Breast epithelium (tissue), 3 donors: ENCODE data around the gene NDUFS8.

Experiments used
- POLR2A ChIP-seq: fragments of 450-650 bp; IDR thresholded peaks from one replicate; pipeline ENCODE4 v1.6.1; 2016; ENCODE audit warnings: antibody characterized with exemption, mild to moderate bottlenecking, moderate library complexity
- TF ChIP-seq, protein P1 (sequence below), 3 donors: fragments of 450-650 bp; IDR thresholded peaks; one replicate each; pipeline ENCODE4 v1.5.1; 2016 to 2017; ENCODE audit warnings: antibody characterized with exemption in 3 of 3, mild to moderate bottlenecking in 3 of 3, moderate library complexity in 3 of 3

DNA sequence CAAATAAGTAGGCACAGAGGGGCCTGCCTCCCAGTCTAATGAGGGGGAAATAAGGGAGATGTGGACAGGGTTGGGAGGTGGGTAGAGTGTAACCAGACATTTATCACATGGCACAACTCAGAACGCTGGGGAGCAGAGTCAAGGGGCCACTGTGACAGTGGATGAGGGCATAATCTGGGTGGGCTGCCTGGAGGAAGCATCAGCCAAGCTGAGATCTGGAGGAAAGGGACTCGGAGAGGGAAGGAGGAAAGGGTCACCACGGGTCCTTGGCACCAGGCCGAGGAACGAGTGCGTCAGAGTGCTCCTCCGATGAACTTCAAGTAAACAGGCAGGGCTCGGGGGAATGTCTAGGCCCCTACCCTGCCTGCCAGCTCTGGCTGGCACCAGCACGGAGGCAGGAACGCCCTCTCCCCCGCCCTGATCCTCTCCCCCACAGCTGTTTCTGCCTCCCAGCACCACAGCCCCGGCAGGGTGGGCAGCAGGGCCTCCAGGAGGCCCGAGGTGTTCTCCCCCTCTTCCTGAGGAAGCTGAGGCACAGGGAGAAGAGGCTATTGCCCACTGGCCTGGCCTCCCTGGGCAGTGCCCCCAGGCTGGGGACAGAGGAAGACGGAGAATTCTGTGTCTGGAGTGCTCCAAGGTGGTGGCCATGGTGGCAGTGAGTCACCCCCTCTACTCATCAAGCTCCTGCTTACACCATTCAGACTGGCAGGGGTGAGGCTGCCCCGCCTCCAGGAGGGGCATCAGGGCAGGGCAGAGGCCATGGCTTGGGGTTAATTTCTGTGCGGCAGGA lies 16.1 kb upstream of the NDUFS8 start:
- TF ChIP-seq, protein P1, sequence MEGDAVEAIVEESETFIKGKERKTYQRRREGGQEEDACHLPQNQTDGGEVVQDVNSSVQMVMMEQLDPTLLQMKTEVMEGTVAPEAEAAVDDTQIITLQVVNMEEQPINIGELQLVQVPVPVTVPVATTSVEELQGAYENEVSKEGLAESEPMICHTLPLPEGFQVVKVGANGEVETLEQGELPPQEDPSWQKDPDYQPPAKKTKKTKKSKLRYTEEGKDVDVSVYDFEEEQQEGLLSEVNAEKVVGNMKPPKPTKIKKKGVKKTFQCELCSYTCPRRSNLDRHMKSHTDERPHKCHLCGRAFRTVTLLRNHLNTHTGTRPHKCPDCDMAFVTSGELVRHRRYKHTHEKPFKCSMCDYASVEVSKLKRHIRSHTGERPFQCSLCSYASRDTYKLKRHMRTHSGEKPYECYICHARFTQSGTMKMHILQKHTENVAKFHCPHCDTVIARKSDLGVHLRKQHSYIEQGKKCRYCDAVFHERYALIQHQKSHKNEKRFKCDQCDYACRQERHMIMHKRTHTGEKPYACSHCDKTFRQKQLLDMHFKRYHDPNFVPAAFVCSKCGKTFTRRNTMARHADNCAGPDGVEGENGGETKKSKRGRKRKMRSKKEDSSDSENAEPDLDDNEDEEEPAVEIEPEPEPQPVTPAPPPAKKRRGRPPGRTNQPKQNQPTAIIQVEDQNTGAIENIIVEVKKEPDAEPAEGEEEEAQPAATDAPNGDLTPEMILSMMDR (IDR thresholded peaks at IDR 0.05): no peak
- TF ChIP-seq POLR2A: no peak
